Activated B cell treated with CpG ODN at 0.5 μM for 24 hours (primary cell): ENCODE data around the gene LCNL1. TPM values are rescaled to one million over a fixed set of nuclear protein-coding genes. Genes with fewer than 3 reads are reported as not detected.

Source experiments
- ATAC-seq: fragments of 200-7000 bp; cut with Tn5 transposase; one replicate; pipeline ENCODE4 v1.10.0; 2021; ENCODE audit warnings: low read depth, mild to moderate bottlenecking, moderate library complexity
- CTCF ChIA-PET: fragments of 350-600 bp; sonication (Branson Sonifier 250); formaldehyde crosslinking; loops from one replicate; lab custom pipeline; 2021; ENCODE audit warnings: antibody characterized with exemption; lab: Charles Lee
- POLR2A ChIA-PET: fragments of 350-600 bp; sonication (Branson Sonifier 250); formaldehyde crosslinking; loops from one replicate; lab custom pipeline; 2021; ENCODE audit warnings: antibody characterized with exemption; lab: Charles Lee
- DNase-seq: peaks from one replicate; pipeline ENCODE4 v3.0.0; 2022
- H3K27ac Mint-ChIP-seq: one replicate; pipeline ENCODE4 v1.8.0; 2020; ENCODE audit warnings: mixed read lengths
- H3K27me3 Mint-ChIP-seq: one replicate; pipeline ENCODE4 v1.8.0; 2021; ENCODE audit warnings: mixed read lengths
- H3K36me3 Mint-ChIP-seq: one replicate; pipeline ENCODE4 v1.8.0; 2021; ENCODE audit warnings: low read depth, mixed read lengths
- H3K4me1 Mint-ChIP-seq: one replicate; pipeline ENCODE4 v1.8.0; 2021; ENCODE audit warnings: mixed read lengths
- H3K4me3 Mint-ChIP-seq: one replicate; pipeline ENCODE4 v1.8.0; 2020; ENCODE audit warnings: mild to moderate bottlenecking, mixed read lengths
- H3K9me3 Mint-ChIP-seq: one replicate; pipeline ENCODE4 v1.8.0; 2020; ENCODE audit warnings: mixed read lengths
- CTCF ChIP-seq: fragments of 200-600 bp; IDR thresholded peaks from one replicate; pipeline ENCODE4 v1.8.0; 2022; ENCODE audit warnings: antibody characterized with exemption, mild to moderate bottlenecking
- intact Hi-C: fragments of 100-400 bp; cut with micrococcal nuclease; formaldehyde crosslinking; loops from one replicate; pipeline ENCODE4 v1.15.1; 2024
- total RNA-seq: library from RNA; stranded (reverse); gene quantifications from 2 replicates; pipeline ENCODE4 v1.2.3, GENCODE V29; 2022

LCNL1 gene
- total RNA-seq, 1 donor from 2014 or later: not detected

- no peaks in the 10 kb centered on the region for H3K9me3 Mint-ChIP-seq
- POLR2A ChIA-PET: no interaction called here
- TF ChIP-seq CTCF: no peak
- H3K27ac Mint-ChIP-seq: no peak overlapping the region
- DNase-seq (no peak), ATAC-seq (no peak)
- CTCF ChIA-PET: no interaction called here
- peaks cover 2% of the 10 kb centered on the region for H3K27me3 Mint-ChIP-seq
- H3K4me1 Mint-ChIP-seq: peaks cover 5% of the 10 kb centered on the region
- H3K4me3 Mint-ChIP-seq: no peak overlapping the region
- no peaks in the 10 kb centered on the region for H3K36me3 Mint-ChIP-seq
- intact Hi-C loops: no loop called here
These were observed 29.0 kb upstream of the LCNL1 start for GRCh38 chr9:136953771-136954269.

DNA sequence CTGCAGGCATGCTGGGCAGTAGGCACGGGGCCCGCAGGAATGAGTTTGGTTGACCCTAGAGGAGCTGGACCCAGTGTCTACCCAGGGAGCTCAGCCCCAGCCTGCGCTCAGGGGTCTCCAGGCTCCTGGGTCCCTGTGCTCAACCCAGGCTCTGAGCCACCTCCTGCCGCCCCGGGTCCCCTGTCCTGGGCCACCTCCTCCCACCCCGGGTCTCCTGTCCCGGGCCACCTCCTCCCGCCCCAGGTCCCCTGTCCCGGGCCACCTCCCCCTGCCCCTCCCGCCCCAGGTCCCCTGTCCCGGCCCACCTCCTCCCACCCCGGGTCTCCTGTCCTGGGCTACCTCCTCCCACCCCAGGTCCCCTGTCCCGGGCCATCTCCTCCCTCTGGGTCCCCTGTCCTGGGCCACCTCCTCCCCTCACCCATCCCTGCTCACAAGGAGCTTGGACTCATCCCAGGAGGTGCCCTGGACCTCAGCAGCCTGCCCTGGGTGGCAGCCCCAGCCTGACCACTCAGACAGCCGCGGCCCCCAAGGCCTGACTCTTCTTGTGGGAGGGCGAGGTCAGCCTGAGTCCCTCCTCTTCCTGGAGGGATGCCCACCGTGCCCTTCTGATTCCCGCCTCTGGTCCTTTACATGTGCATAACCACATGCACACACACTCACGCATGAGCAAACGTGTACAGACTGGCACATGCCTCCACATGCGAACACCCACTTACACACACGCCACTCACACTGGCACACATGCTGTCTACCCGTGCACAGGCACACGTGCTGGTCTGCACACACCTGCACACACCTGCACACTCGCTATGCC is 28.3 kb upstream of the LCNL1 start:
- peaks cover 5% of the 10 kb centered on the region for H3K4me1 Mint-ChIP-seq
- ChIA-PET POLR2A (no interaction called here), CTCF (no interaction called here)
- DNase-seq (no peak), ATAC-seq (no peak)
- intact Hi-C loops: no loop called here
- H3K27me3 Mint-ChIP-seq: peaks cover 2% of the 10 kb centered on the region
- no peak overlapping the region for H3K27ac Mint-ChIP-seq
- H3K36me3 Mint-ChIP-seq: no peaks in the 10 kb centered on the region
- TF ChIP-seq CTCF: no peak
- H3K9me3 Mint-ChIP-seq: no peaks in the 10 kb centered on the region
- H3K4me3 Mint-ChIP-seq: no peak overlapping the region

DNA sequence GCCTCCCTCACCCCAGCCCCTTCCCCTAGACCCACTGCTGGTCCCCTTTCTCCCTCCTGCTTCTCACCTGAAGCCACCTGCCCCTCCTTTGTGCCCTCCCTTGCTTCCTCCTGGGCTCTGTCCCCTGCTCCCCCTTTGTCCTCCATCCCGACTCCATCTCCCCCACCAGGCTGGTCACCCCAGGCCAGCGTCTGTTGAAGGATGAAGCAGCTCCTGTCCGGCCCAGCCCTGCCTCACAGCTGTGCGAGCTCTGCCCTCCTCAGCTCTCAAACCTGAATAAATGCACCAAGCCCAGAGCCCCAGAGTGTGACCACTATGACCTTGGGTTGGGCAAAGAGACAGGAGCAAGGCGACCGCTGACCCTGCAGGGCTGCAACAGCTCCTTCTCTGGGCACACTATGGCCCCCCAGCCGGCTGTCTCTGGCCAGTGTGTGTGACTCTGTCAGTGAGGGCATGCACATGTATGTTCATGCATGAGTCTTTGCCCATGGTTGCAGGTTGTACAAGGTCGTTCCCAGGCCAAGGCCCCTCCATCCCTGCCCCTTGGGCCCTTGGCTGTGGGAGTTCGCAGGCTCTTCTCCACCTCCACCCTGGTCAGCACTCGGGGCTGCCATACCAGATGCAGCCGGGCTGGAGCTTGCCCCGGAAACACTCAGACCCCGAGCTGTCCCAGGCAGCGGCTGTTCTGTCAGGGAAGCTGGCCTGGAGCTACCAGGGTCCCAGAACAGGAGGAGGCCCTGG is 27.4 kb upstream of the LCNL1 start:
- Mint-ChIP-seq H3K27ac (no peak overlapping the region), H3K9me3 (no peaks in the 10 kb centered on the region), H3K27me3 (peaks cover 2% of the 10 kb centered on the region), H3K36me3 (no peaks in the 10 kb centered on the region), H3K4me1 (peaks cover 1% of the 10 kb centered on the region), H3K4me3 (no peak overlapping the region)
- CTCF ChIA-PET: no interaction called here
- intact Hi-C loops: no loop called here
- TF ChIP-seq CTCF: no peak
- POLR2A ChIA-PET: no interaction called here
- ATAC-seq: no peak
- no peak for DNase-seq

- no peak for DNase-seq
- peaks cover 2% of the 10 kb centered on the region for H3K27me3 Mint-ChIP-seq
- no peak overlapping the region for H3K4me3 Mint-ChIP-seq
- ChIA-PET POLR2A (no interaction called here), CTCF (no interaction called here)
- H3K4me1 Mint-ChIP-seq: no peaks in the 10 kb centered on the region
- H3K36me3 Mint-ChIP-seq: no peaks in the 10 kb centered on the region
- no peak overlapping the region for H3K27ac Mint-ChIP-seq
- no peaks in the 10 kb centered on the region for H3K9me3 Mint-ChIP-seq
- intact Hi-C loops: no loop called here
- no peak for TF ChIP-seq CTCF
- ATAC-seq: no peak
These were observed 26.9 kb upstream of the LCNL1 start for GRCh38 chr9:136955943-136956335.

- Mint-ChIP-seq H3K4me3 (no peak overlapping the region), H3K36me3 (no peaks in the 10 kb centered on the region)
- ATAC-seq: no peak
These were observed 26.2 kb upstream of the LCNL1 start for GRCh38 chr9:136956604-136957003.

More at GRCh38 chr9:136956604-136957003, 26.2 kb upstream of the LCNL1 start:
- Mint-ChIP-seq H3K9me3 (no peaks in the 10 kb centered on the region), H3K4me1 (no peaks in the 10 kb centered on the region), H3K27ac (no peak overlapping the region), H3K27me3 (peaks cover 2% of the 10 kb centered on the region)
- DNase-seq: no peak
- intact Hi-C loops: no loop called here
- ChIA-PET POLR2A (no interaction called here), CTCF (no interaction called here)
- no peak for TF ChIP-seq CTCF
